IPS-20b (cell line): ENCODE results near the gene TSKS.
"Not testable (repeated sequence)": the region's sequence is repeated elsewhere in the genome, so short reads cannot be mapped to it uniquely, and the experiment has no call there.

Source experiments
- H3K27ac ChIP-seq: one replicate; pipeline ENCODE4 v1.5.1; 2013; ENCODE audit warnings: low read length
- H3K27me3 ChIP-seq: 2 replicates; pipeline ENCODE4 v1.6.1; 2013; ENCODE audit warnings: mild to moderate bottlenecking, low read length, inconsistent platforms; ENCODE audit not compliant: insufficient read depth
- H3K36me3 ChIP-seq: 2 replicates; pipeline ENCODE4 v1.6.1; 2013; ENCODE audit warnings: low read depth, mild to moderate bottlenecking, inconsistent platforms, low read length, moderate library complexity; ENCODE audit not compliant: insufficient read depth
- H3K4me1 ChIP-seq: 2 replicates; pipeline ENCODE4 v1.6.1; 2013; ENCODE audit warnings: mild to moderate bottlenecking, control low read depth, inconsistent platforms, low read length, moderate library complexity; ENCODE audit not compliant: insufficient read depth
- H3K4me3 ChIP-seq: 2 replicates; pipeline ENCODE4 v1.5.1; 2013; ENCODE audit warnings: mild to moderate bottlenecking, low read length, inconsistent platforms
- H3K9ac ChIP-seq: 2 replicates; pipeline ENCODE4 v1.6.1; 2013; ENCODE audit warnings: low read depth, mild to moderate bottlenecking, inconsistent platforms, low read length, moderate library complexity
- H3K9me3 ChIP-seq: 2 replicates; pipeline ENCODE4 v1.6.1; 2013; ENCODE audit warnings: mild to moderate bottlenecking, low read depth, low read length, inconsistent platforms; ENCODE audit not compliant: insufficient read depth

The TSKS gene

DNA sequence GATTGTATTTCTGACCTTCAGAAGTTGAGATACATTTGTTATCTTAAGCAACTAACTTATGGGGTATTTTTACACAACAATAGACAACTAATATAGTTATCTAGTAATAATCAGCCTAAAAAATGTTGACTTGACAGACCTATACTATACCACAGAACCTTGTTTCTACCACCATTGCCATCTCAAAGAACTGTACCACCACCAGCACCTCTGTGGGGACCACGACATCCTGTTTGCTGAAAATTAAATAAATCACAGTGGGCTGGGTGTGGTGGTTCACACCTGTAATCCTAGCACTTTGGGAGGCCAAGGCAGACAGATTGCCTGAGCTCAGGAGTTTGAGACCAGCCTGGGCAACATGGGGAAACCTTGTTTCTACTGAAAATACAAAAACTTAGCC, 24.0 kb downstream of the TSKS start:
- H3K36me3 ChIP-seq: no peaks in the 10 kb centered on the region
- H3K27ac ChIP-seq: no peak overlapping the region
- no peaks in the 10 kb centered on the region for H3K4me1 ChIP-seq
- no peaks in the 10 kb centered on the region for H3K27me3 ChIP-seq
- H3K9ac ChIP-seq: no peak overlapping the region
- H3K9me3 ChIP-seq: no peaks in the 10 kb centered on the region
- no peak overlapping the region for H3K4me3 ChIP-seq

DNA sequence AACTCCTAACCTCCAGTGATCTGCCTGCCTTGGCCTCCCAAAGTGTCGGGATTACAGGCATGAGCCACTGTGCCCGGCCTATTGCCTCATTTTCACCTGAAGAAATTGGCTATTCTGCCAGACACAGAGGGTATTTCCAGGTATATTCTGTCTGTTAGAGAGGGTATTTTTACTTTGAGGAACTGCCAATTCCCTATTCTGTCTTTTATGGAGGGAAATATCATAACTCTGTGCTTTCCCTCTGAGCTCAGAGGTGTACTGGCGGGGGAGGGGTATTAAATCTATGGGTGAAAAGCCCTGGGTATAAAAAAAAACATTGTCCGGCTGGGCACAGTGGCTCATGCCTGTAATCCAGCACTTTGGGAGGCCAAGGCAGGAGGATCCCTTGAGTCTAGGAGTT, 24.8 kb downstream of the TSKS start:
- Histone ChIP-seq H3K27me3 (no peaks in the 10 kb centered on the region), H3K36me3 (no peaks in the 10 kb centered on the region), H3K27ac (no peak overlapping the region), H3K9ac (no peak overlapping the region), H3K4me3 (no peak overlapping the region), H3K9me3 (no peaks in the 10 kb centered on the region), H3K4me1 (no peaks in the 10 kb centered on the region)

DNA sequence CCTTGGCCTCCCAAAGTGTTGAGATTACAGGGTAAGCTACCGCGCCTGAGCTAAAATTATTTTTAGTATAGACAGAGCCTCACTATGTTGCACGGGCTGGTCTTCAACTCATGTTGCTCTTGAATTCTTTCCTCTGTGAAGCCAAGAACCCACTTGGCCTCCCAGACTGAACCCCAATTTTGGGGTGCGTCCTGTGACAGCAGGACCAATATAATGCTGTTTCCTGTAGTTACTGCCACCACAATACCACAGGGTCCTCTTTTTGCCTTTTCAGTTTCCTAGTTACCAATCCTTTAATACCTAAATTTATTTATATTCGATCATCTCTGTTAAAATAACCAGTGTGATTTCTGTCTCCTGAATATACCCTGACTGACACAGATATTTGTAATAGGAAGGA, 32.9 kb downstream of the TSKS start:
- Histone ChIP-seq H3K27me3 (no peaks in the 10 kb centered on the region), H3K9me3 (no peaks in the 10 kb centered on the region), H3K9ac (no peak overlapping the region), H3K4me1 (no peaks in the 10 kb centered on the region), H3K27ac (no peak overlapping the region), H3K36me3 (no peaks in the 10 kb centered on the region), H3K4me3 (no peak overlapping the region)

DNA sequence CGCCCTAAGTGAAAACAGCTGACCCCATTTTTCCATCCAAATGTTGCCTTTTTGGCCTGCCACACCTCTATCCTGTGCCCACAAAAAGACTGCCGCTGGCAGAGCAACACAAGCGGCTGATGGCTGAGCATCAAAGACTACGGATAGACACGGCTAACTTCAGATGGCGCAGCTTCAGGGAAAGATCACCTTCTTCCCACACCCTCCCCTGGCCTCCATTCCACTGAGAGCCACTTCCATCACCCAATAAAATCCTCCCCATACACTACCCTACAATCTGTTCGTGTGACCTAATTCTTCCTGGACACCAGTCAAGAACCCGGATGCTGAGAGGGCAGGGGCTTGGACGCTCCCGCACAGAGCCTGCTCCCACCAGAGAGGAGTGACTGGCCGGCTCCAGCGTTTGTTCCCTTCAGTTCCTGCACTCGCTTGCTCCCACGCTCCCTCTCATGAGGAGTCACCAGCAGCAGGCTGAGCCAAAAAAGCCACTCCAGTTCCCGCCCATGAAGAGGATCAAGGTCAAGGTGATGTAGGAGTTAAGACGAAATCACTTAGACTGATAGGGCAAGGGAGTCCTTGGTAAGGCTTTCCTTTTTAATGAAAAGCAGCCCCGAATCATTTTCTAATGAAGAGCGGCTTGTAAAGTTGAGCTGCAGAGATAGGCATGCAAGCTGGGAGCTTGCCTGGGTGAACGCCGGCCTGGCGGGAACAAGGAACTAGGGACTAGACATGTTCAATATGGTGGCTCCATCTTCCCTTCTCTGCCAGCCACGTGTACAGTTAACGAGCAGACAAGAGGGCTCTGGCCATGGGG, 35.7 kb downstream of the TSKS start:
- Histone ChIP-seq H3K9ac (no peak overlapping the region), H3K36me3 (no peaks in the 10 kb centered on the region), H3K27me3 (no peaks in the 10 kb centered on the region), H3K27ac (no peak overlapping the region), H3K4me3 (no peak overlapping the region), H3K9me3 (no peaks in the 10 kb centered on the region), H3K4me1 (no peaks in the 10 kb centered on the region)

DNA sequence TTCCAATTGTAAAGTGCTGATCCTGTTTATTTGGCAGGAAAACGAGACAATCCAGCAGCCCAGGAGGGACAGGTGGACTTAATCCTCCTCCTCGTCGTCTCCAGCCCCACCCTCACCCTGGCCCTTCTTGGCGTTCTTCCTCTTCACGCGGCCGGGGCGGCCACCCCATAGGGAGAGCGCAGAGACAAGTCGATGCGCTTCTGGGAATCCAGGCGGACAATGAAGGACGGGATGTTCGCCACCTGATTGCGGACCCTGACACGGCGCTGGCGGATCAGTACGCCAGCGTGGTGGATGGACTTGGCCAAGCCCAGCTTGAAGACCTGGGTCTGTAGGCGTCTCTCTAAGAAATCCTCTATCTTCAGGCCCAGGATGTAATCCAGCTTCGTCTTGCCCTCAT, 43.7 kb downstream of the TSKS start:
- not testable (repeated sequence) for H3K9me3 ChIP-seq, H3K4me3 ChIP-seq, H3K27ac ChIP-seq, H3K36me3 ChIP-seq, H3K27me3 ChIP-seq, H3K9ac ChIP-seq, H3K4me1 ChIP-seq

DNA sequence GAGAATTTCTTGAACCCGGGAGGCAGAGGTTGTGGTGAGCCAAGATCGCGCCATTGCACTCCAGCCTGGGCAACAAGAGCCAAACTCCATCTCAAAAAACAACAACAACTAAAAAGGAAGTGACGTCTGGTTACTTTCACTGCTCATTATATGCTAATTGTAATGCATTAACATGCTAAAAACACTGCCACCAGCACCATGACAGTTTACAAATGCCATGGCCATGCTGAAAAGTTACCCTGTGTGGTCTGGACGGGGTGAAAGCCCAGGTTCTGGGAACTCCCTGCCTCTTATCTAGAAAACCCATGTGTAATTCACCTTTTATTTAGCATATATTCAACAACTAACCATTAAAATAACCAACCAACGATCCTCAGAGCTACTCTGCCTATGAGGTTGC, 44.1 kb downstream of the TSKS start:
- H3K4me3 ChIP-seq: no peak overlapping the region
- H3K4me1 ChIP-seq: no peaks in the 10 kb centered on the region
- H3K27me3 ChIP-seq: no peaks in the 10 kb centered on the region
- no peaks in the 10 kb centered on the region for H3K36me3 ChIP-seq
- H3K27ac ChIP-seq: no peak overlapping the region
- H3K9ac ChIP-seq: no peak overlapping the region
- no peaks in the 10 kb centered on the region for H3K9me3 ChIP-seq

DNA sequence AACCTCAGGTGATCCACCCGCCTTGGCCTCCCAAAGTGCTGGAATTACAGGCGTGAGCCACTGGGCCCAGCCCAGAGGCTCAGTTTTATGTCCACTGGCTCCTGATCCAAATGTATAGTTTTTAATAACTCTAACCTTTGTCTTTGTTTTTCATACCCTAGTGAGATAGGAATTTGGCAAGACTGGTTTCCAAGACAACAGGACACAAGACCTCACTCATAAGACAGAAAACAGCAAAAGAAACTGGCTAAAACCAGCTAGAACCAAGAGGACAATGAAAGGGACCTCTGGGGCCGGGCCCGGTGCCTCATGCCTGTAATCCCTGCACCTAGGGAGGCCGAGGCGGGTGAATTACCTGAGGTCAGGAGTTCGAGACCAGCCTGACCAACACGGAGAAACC, 44.6 kb downstream of the TSKS start:
- Histone ChIP-seq H3K36me3 (peaks cover 3% of the 10 kb centered on the region), H3K4me1 (no peaks in the 10 kb centered on the region), H3K27ac (no peak overlapping the region), H3K9me3 (no peaks in the 10 kb centered on the region), H3K4me3 (no peak overlapping the region), H3K9ac (no peak overlapping the region), H3K27me3 (no peaks in the 10 kb centered on the region)

DNA sequence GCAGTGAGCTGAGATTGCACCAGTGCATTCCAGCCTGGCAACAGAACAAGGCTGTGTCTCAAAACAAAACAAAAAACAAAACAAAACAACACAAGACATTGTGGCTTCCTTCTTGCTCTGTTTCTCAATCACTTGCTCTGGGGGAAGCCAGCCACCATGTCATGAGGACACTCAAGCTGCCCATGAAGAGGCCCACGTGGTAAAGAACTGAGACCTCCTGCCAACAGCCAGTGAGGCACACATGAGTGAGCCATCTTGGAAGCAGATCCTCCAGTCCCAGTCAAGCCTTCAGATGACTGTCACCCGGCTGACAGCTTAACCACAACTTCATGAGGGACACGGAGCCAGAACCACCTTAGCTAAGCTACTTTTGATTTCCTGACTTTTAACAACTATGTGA, 47.0 kb downstream of the TSKS start:
- Histone ChIP-seq H3K9ac (no peak overlapping the region), H3K4me1 (no peaks in the 10 kb centered on the region), H3K4me3 (no peak overlapping the region), H3K9me3 (no peaks in the 10 kb centered on the region), H3K27me3 (no peaks in the 10 kb centered on the region), H3K36me3 (peaks cover 12% of the 10 kb centered on the region), H3K27ac (no peak overlapping the region)

DNA sequence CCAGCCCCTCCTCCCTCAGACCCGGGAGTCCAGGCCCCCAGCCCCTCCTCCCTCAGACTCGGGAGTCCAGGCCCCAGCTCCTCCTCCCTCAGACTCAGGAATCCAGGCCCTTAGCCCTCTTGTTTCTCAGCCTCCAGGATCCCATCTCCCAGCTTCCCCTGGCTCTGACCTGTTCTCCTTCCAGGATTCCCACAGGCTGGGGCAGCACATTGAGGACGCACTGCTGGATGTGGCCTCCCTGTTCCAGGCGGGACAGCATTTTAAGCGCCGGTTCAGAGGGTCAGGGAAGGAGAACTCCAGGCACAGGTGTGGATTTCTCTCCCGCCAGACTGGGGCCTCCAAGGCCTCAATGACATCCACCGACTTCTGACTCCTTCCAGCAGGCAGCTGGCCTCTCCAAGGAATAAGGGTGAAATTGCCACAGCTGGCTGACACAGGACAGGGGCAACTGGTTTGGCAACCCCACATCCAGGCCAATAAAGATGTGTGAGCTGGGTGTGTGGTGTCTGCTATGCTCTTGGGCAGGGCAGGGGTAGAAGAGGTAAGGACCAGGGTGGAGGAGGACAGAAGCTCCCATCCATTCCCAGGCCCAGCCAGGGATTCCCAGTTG, 49.8 kb downstream of the TSKS start:
- Histone ChIP-seq H3K4me3 (no peak overlapping the region), H3K36me3 (peaks cover 32% of the 10 kb centered on the region), H3K4me1 (no peaks in the 10 kb centered on the region)

DNA sequence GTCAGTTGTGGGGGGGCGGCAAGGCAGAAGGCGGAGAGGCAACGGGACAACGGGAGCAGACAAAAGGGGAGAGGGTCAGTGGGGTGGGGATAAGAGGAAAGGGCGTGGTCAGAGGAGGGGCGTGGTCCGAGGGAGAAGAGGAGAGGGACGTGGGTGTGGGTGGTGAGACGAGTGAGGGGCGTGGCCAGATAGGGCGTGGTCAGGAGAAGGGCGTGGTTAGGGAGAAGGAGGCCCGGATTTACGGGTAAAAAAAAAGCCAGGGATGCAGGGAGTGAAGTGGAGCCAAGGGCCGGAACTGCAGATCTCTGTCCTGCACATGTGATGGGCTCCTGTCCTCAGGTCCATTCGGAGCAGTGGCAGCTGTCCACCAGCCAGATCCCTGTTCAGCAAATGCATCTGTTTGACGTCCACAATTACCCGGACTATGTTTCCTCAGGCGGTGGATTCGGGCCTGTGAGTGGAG, 50.7 kb downstream of the TSKS start:
- Histone ChIP-seq H3K27me3 (no peaks in the 10 kb centered on the region), H3K36me3 (peaks cover 33% of the 10 kb centered on the region), H3K9ac (no peak overlapping the region), H3K4me1 (no peaks in the 10 kb centered on the region), H3K27ac (no peak overlapping the region), H3K9me3 (no peaks in the 10 kb centered on the region), H3K4me3 (no peak overlapping the region)

More for the DNA sequence above, 49.8 kb downstream of the TSKS start:
- Histone ChIP-seq H3K27ac (no peak overlapping the region), H3K27me3 (no peaks in the 10 kb centered on the region), H3K9me3 (no peaks in the 10 kb centered on the region), H3K9ac (no peak overlapping the region)

DNA sequence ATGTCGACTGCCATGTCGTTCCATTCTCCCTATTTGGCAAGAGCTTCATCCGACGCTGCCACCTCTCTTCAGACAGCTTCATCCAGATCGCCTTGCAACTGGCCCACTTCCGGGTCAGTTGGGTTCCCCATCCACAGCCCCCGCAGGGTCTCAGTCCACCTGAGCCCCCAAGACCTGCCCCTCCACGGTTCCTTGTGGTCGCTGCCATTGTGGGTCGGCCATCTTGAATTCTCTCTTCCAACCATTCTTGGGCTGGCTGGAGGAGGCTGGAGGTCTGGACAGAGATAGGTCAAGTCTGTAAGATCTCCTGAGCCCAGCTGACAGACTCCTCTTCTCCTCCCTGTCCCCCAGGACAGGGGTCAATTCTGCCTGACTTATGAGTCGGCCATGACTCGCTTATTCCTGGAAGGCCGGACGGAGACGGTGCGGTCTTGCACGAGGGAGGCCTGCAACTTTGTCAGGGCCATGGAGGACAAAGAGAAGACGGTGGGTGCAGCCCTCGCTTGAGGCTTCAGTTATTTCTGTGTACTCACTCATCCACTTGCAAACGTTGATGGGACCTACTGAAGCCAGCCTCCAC, 52.6 kb downstream of the TSKS start:
- no peak overlapping the region for H3K9ac ChIP-seq
- H3K27me3 ChIP-seq: no peaks in the 10 kb centered on the region
- peaks cover 44% of the 10 kb centered on the region for H3K36me3 ChIP-seq

DNA sequence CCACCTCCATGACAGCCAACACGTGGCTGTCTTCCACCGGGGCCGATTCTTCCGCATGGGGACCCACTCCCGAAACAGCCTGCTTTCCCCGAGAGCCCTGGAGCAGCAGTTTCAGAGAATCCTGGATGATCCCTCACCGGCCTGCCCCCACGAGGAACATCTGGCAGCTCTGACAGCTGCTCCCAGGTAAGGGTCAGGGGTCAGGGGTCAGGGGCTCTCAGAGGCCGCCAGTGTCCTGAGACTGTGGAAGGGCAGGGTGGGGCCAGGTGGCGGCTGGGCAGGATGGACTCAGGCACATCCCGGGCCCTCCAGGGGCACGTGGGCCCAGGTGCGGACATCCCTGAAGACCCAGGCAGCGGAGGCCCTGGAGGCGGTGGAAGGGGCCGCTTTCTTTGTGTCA, 57.2 kb downstream of the TSKS start:
- Histone ChIP-seq H3K4me3 (no peak overlapping the region), H3K27ac (no peak overlapping the region), H3K9me3 (no peaks in the 10 kb centered on the region), H3K36me3 (peaks cover 44% of the 10 kb centered on the region), H3K27me3 (no peaks in the 10 kb centered on the region), H3K4me1 (no peaks in the 10 kb centered on the region), H3K9ac (no peak overlapping the region)

More for the DNA sequence above, 52.6 kb downstream of the TSKS start:
- Histone ChIP-seq H3K27ac (no peak overlapping the region), H3K4me3 (no peak overlapping the region), H3K4me1 (no peaks in the 10 kb centered on the region), H3K9me3 (no peaks in the 10 kb centered on the region)
